Bronchial epithelial cell (primary cell): ENCODE data around the gene SZT2. TPM values are rescaled to one million over a fixed set of nuclear protein-coding genes. Genes with fewer than 3 reads are reported as not detected.
A peak's percentile ranks its signal among the peaks of the same experiment; 100 is the strongest.

Source experiments
- DNase-seq: peaks from one replicate; pipeline ENCODE4 v3.0.0-alpha.2; 2010; ENCODE audit warnings: low read depth
- FAIRE-seq: peaks from 2 replicates; lab custom pipeline; 2011; peaks lifted over from hg19 to GRCh38; lab: Jason Lieb, UNC
- H3K27me3 ChIP-seq: 2 replicates; pipeline ENCODE4 v1.5.1; 2011; ENCODE audit warnings: low read length; ENCODE audit not compliant: control insufficient read depth, insufficient read depth
- H3K36me3 ChIP-seq: 2 replicates; pipeline ENCODE4 v1.5.1; 2011; ENCODE audit warnings: low read length; ENCODE audit not compliant: control insufficient read depth, insufficient read depth
- H3K4me3 ChIP-seq: 2 replicates; pipeline ENCODE4 v1.5.1; 2011; ENCODE audit warnings: mild to moderate bottlenecking, low read depth, low read length, control low read depth
- total RNA-seq: library from RNA; depleted of rRNA; stranded (reverse); fragments of >200 nt; gene quantifications from 2 replicates; pipeline ENCODE4 v1.2.1, GENCODE V29; 2014
- TF ChIP-seq, protein P1 (sequence below): IDR thresholded peaks from 2 replicates; pipeline ENCODE4 v1.5.1; 2011; ENCODE audit warnings: mild to moderate bottlenecking, moderate library complexity, low read length, control low read depth, inconsistent platforms; ENCODE audit not compliant: insufficient read depth, severe bottlenecking

The SZT2 gene
- total RNA-seq, 1 donor from 2014 or later, result 12.6 TPM

- Histone ChIP-seq H3K36me3 (peaks cover 7% of the 10 kb centered on the region), H3K27me3 (no peaks in the 10 kb centered on the region), H3K4me3 (no peak overlapping the region)
- FAIRE-seq, result no peak
- no peak for DNase-seq
- TF ChIP-seq, protein P1, sequence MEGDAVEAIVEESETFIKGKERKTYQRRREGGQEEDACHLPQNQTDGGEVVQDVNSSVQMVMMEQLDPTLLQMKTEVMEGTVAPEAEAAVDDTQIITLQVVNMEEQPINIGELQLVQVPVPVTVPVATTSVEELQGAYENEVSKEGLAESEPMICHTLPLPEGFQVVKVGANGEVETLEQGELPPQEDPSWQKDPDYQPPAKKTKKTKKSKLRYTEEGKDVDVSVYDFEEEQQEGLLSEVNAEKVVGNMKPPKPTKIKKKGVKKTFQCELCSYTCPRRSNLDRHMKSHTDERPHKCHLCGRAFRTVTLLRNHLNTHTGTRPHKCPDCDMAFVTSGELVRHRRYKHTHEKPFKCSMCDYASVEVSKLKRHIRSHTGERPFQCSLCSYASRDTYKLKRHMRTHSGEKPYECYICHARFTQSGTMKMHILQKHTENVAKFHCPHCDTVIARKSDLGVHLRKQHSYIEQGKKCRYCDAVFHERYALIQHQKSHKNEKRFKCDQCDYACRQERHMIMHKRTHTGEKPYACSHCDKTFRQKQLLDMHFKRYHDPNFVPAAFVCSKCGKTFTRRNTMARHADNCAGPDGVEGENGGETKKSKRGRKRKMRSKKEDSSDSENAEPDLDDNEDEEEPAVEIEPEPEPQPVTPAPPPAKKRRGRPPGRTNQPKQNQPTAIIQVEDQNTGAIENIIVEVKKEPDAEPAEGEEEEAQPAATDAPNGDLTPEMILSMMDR, result no peak
These were observed 11.9 kb upstream of the SZT2 start for GRCh38 chr1:43377831-43378230.

- Histone ChIP-seq H3K4me3 (no peak overlapping the region), H3K27me3 (no peaks in the 10 kb centered on the region), H3K36me3 (peaks cover 15% of the 10 kb centered on the region)
- FAIRE-seq (no peak), DNase-seq (no peak)
- TF ChIP-seq, protein P1, result no peak
These were observed 10.2 kb upstream of the SZT2 start for GRCh38 chr1:43379476-43379875.

- H3K36me3 ChIP-seq, result peaks cover 26% of the 10 kb centered on the region
These were observed 8.1 kb upstream of the SZT2 start for GRCh38 chr1:43381612-43382011.

DNA sequence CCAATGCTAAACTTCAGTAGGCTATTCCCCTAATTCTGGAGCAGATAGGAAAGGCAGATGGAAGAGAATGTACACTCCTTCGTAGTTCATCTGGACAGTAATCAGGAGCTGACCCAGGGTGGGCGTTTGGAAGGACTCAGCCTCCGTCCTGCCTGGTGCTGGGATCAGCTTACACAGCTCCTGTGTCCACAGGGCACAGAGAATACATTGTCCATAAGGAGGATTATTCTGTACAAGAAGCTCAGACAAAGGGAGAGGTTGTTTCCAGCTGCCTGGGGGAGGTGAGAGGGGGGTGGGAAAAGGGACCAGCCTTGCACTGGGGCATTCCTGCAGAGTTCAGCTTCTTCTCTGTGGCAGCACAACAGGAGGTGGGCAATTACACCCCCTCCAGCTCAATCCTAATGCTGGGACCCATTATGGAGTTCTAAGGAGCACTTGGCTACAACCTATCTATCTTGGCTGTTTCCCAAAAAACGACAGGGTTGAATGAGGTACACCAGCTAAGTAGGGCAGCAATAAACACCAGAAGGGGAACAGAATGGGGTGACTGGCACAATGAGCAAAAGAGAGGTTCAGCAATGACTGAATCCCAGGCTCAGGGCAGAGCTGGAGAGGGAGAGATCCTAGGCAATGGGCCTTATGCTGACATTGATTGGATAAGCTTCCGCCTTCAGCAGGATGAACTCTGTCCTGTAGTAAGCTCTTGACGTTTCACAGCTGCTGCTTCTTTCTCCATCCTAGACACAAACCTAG lies 7.5 kb upstream of the SZT2 start:
- FAIRE-seq (peak; percentile 64), DNase-seq (no peak)
- TF ChIP-seq, protein P1, result no peak
- Histone ChIP-seq H3K4me3 (no peak overlapping the region), H3K27me3 (no peaks in the 10 kb centered on the region), H3K36me3 (peaks cover 28% of the 10 kb centered on the region)

More at GRCh38 chr1:43381612-43382011, 8.1 kb upstream of the SZT2 start:
- TF ChIP-seq, protein P1, result no peak
- H3K4me3 ChIP-seq, result no peak overlapping the region
- no peak for FAIRE-seq
- no peaks in the 10 kb centered on the region for H3K27me3 ChIP-seq
- no peak for DNase-seq

DNA sequence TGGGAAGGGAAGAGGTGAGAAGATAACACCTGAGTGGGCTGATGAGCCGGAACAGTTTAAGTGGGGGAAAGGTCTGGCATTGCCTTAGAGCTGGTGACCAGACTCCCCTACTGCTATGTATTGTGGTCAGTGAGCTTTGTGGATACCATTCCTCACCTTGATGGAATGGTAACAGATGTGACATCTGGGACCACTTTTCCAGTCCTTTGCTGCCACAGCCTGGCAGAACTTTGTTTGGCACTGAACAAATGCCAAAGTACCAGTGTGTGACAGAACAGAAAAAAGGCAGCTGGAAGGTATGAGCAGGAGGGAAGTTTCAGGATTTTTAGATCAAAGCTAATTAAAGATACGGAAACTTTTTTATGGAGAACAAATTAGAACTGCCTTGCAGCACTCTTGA lies 6.2 kb upstream of the SZT2 start:
- TF ChIP-seq, protein P1, result peak; percentile 15
- DNase-seq, result no peak
- no peaks in the 10 kb centered on the region for H3K27me3 ChIP-seq
- no peak overlapping the region for H3K4me3 ChIP-seq
- H3K36me3 ChIP-seq, result peaks cover 28% of the 10 kb centered on the region
- FAIRE-seq, result peak; percentile 86
